RWPE2 (cell line): Measurements from ENCODE around the gene LIME1.
A peak's percentile ranks its signal among the peaks of the same experiment; 100 is the strongest.

Experiments
- ATAC-seq: fragments of 200-7000 bp; cut with Tn5 transposase; 3 replicates; pipeline ENCODE4 v1.9.1; 2021; ENCODE audit warnings: low read depth
- DNase-seq: peaks from one replicate; pipeline ENCODE4 v3.0.0-alpha.2; 2020; ENCODE audit warnings: low spot score
- H3K27ac ChIP-seq: fragments of 450-650 bp; 2 replicates; pipeline ENCODE4 v1.5.1; 2017; ENCODE audit warnings: mild to moderate bottlenecking; ENCODE audit not compliant: poor library complexity, severe bottlenecking
- H3K27me3 ChIP-seq: fragments of 250-450 bp; sonication (Bioruptor Pico); 2 replicates; pipeline ENCODE4 v1.5.1; 2021; ENCODE audit warnings: mild to moderate bottlenecking, moderate library complexity; ENCODE audit not compliant: insufficient read depth, poor library complexity, severe bottlenecking
- H3K36me3 ChIP-seq: fragments of 250-450 bp; sonication (Bioruptor Pico); 2 replicates; pipeline ENCODE4 v1.5.1; 2020; ENCODE audit warnings: low read depth, mild to moderate bottlenecking, moderate library complexity
- H3K4me1 ChIP-seq: fragments of 250-450 bp; sonication (Bioruptor Pico); 2 replicates; pipeline ENCODE4 v1.5.1; 2021; ENCODE audit warnings: mild to moderate bottlenecking, moderate library complexity; ENCODE audit not compliant: insufficient read depth, poor library complexity, severe bottlenecking
- H3K4me3 ChIP-seq: fragments of 250-450 bp; sonication (Bioruptor Pico); 2 replicates; pipeline ENCODE4 v1.5.1; 2021; ENCODE audit warnings: mild to moderate bottlenecking, moderate library complexity; ENCODE audit not compliant: severe bottlenecking
- H3K9me3 ChIP-seq: fragments of 250-450 bp; sonication (Bioruptor Pico); 2 replicates; pipeline ENCODE4 v1.5.1; 2021; ENCODE audit warnings: mild to moderate bottlenecking, moderate library complexity; ENCODE audit not compliant: severe bottlenecking
- TF ChIP-seq, protein P1 (sequence below): fragments of 450-650 bp; IDR thresholded peaks from one replicate; pipeline ENCODE4 v1.5.1; 2017; ENCODE audit warnings: mild to moderate bottlenecking, moderate library complexity; ENCODE audit not compliant: poor library complexity, severe bottlenecking

The LIME1 gene

DNA sequence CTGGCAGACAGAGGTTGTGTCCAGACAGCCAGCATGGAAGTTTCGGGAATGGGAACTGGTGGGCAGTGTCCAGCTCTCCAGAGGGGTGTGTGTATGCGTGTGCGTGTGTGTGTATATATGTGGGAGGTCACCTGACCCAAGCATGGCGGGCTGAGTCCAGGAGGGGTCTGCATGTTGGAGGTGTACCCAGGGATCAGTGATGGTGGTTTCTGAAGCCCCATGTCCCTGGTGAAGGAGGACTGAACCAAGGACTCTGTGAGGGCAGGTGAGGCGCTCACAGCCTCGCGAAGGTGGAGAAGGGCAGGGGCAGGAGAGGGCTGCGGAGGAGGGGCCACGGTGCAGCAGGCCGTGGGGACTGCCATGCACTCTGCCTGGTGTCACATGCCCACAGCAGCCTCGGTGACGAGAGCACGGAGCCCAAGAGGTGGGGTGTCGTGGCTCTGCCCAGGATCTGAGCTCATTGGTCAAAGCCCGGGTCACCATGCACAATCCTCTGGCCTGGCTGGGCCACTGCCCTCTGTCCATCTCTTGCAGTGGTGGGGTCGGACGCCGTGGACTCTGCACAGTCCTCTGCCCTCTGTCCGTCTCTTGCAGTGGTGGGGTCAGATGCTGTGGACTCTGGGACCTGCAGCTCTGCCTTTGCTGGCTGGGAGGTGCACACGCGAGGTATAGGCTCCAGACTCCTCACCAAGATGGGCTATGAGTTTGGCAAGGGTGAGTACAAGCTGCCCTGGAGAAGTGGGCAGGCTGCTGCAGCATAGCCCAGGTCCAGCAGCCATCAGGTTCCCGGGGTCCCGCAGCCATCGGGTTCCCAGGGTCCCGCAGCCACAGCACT, 2.1 kb upstream of the LIME1 start:
- no peak overlapping the region for H3K4me3 ChIP-seq
- no peaks in the 10 kb centered on the region for H3K4me1 ChIP-seq
- H3K9me3 ChIP-seq = no peaks in the 10 kb centered on the region
- DNase-seq = peak; percentile 84
- TF ChIP-seq, protein P1, sequence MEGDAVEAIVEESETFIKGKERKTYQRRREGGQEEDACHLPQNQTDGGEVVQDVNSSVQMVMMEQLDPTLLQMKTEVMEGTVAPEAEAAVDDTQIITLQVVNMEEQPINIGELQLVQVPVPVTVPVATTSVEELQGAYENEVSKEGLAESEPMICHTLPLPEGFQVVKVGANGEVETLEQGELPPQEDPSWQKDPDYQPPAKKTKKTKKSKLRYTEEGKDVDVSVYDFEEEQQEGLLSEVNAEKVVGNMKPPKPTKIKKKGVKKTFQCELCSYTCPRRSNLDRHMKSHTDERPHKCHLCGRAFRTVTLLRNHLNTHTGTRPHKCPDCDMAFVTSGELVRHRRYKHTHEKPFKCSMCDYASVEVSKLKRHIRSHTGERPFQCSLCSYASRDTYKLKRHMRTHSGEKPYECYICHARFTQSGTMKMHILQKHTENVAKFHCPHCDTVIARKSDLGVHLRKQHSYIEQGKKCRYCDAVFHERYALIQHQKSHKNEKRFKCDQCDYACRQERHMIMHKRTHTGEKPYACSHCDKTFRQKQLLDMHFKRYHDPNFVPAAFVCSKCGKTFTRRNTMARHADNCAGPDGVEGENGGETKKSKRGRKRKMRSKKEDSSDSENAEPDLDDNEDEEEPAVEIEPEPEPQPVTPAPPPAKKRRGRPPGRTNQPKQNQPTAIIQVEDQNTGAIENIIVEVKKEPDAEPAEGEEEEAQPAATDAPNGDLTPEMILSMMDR = no peak
- no peaks in the 10 kb centered on the region for H3K27me3 ChIP-seq
- ATAC-seq = no peak
- H3K27ac ChIP-seq = no peak overlapping the region
- peaks cover 44% of the 10 kb centered on the region for H3K36me3 ChIP-seq

DNA sequence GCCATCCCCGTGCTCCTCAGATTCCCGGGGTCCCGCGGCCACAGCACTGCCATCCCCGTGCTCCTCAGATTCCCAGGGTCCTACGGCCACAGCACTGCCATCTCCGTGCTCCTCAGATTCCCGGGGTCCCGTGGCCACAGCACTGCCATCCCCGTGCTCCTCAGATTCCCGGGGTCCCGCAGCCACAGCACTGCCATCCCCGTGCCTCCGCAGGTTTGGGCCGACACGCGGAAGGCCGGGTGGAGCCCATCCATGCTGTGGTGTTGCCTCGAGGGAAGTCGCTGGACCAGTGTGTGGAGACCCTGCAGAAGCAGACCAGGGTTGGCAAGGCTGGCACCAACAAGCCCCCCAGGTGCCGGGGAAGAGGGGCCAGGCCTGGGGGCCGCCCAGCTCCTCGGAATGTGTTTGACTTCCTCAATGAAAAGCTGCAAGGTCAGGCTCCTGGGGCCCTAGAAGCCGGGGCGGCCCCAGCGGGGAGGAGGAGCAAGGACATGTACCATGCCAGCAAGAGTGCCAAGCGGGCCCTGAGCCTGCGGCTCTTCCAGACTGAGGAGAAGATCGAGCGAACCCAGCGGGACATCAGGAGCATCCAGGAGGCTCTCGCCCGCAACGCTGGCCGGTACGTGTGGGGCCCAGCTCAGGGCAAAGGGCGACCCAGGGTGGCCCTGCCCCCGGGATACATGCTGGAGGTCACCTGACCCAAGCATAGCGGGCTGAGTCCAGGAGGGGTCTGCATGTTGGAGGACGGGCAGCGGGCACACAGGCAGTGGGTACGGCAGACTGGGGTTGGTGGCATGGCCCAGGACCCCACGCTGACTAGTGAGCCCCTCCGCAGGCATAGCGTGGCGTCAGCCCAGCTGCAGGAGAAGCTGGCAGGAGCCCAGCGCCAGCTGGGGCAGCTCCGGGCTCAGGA, 1.3 kb upstream of the LIME1 start:
- TF ChIP-seq, protein P1 = no peak
- no peaks in the 10 kb centered on the region for H3K4me1 ChIP-seq
- ATAC-seq (no peak), DNase-seq (peak; percentile 91)
- H3K36me3 ChIP-seq = peaks cover 37% of the 10 kb centered on the region
- H3K9me3 ChIP-seq = no peaks in the 10 kb centered on the region
- H3K27ac ChIP-seq = no peak overlapping the region
- H3K4me3 ChIP-seq = no peak overlapping the region
- no peaks in the 10 kb centered on the region for H3K27me3 ChIP-seq

DNA sequence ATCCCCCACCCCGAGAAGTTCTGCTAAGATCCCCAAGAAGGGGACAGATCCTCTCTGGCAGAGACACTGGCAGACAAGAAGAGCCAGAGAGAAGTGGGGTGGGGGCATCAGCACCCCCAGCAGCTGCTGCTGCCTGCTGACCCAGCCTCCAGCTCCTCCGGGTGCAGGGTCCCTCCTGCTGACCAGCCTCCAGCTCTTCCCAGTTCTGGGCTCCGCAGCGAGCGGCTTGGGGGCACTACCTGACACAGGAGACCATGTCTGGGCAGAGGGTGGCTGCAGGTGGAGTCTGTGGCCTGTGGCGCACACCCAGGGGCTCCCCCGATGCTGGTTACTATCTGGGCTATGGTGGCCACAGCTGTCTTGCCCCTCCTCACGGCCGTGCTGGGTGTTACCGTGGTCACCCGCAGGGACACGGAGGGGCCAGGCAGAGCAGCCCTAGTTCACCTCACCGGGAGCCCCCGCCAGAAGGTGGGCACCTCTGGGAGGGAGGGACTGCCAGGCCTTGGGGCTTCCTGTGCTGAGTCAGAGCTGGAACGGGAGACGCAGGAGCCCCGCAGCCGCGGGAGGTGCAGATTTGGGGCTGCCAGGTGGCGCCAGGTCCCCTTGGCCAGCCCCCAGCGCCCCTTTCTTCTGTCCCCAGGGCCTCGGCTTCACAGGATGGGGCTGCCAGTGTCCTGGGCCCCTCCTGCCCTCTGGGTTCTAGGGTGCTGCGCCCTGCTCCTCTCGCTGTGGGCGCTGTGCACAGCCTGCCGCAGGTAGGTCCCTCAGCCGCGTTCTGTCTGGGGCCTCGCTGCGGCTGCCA, 630 bp downstream of the LIME1 start:
- no peak overlapping the region for H3K27ac ChIP-seq
- DNase-seq (peak; percentile 89), ATAC-seq (no peak)
- H3K4me3 ChIP-seq = no peak overlapping the region
- H3K36me3 ChIP-seq = peaks cover 39% of the 10 kb centered on the region
- H3K27me3 ChIP-seq = no peaks in the 10 kb centered on the region
- TF ChIP-seq, protein P1 = no peak
- peaks cover 4% of the 10 kb centered on the region for H3K4me1 ChIP-seq
- H3K9me3 ChIP-seq = no peaks in the 10 kb centered on the region

DNA sequence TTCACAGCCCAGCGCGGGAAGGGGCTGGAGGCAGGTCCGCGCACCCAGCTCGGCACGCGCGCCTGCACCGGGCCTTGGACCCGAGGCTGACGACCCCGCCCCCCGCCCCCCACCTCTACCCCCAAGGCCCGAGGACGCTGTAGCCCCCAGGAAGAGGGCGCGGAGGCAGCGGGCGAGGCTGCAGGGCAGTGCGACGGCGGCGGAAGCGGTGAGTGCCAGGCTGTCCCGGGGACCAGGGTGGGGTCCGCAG, 1.2 kb downstream of the LIME1 start:
- Histone ChIP-seq H3K9me3 (no peaks in the 10 kb centered on the region), H3K36me3 (peaks cover 41% of the 10 kb centered on the region), H3K4me3 (no peak overlapping the region), H3K27me3 (no peaks in the 10 kb centered on the region), H3K4me1 (peaks cover 4% of the 10 kb centered on the region), H3K27ac (no peak overlapping the region)
- DNase-seq (no peak), ATAC-seq (no peak)
- TF ChIP-seq, protein P1 = no peak
